Common myeloid progenitor, CD34-positive (primary cell): ENCODE measurements around the gene PAPPA2.
"Not testable (repeated sequence)": the region's sequence is repeated elsewhere in the genome, so short reads cannot be mapped to it uniquely, and the experiment has no call there.

Experiments
- CTCF ChIA-PET: fragments of 350-600 bp; sonication (Branson Sonifier 250); formaldehyde crosslinking; loops from one replicate; lab custom pipeline; 2021; ENCODE audit warnings: antibody characterized with exemption; lab: Charles Lee
- POLR2A ChIA-PET: fragments of 350-600 bp; sonication (Branson Sonifier 250); formaldehyde crosslinking; loops from one replicate; lab custom pipeline; 2021; ENCODE audit warnings: antibody characterized with exemption; lab: Charles Lee
- DNase-seq, 3 donors: peaks; one replicate each; pipeline versions ENCODE4 v3.0.0 to v3.0.0-alpha.2; 2013
- H3K27ac ChIP-seq, 2 experiments: 1 replicate in 1 of 2; 2 replicates in 1 of 2; pipeline ENCODE4 v1.7.0; 2013; ENCODE audit warnings: inconsistent platforms in 2 of 2, low read length in 2 of 2, mild to moderate bottlenecking in 2 of 2, low read depth in 1 of 2, moderate library complexity in 1 of 2; ENCODE audit not compliant: severe bottlenecking in 2 of 2, insufficient read depth in 1 of 2, poor library complexity in 1 of 2
- H3K27me3 ChIP-seq, 5 experiments: replicated peaks in 2 of 5; 1 replicate in 3 of 5; 2 replicates in 2 of 5; pipeline versions ENCODE4 v1.6.1 to v1.7.0; 2013; ENCODE audit warnings: low read length in 4 of 5, mild to moderate bottlenecking in 2 of 5, moderate library complexity in 2 of 5, inconsistent platforms in 1 of 5; ENCODE audit not compliant: insufficient read depth in 5 of 5, control insufficient read depth in 4 of 5
- H3K36me3 ChIP-seq, 4 experiments: 1 replicate in 2 of 4; 2 replicates in 2 of 4; pipeline versions ENCODE4 v1.6.1 to v1.7.0; 2013; ENCODE audit warnings: low read length in 3 of 4, control low read depth in 1 of 4, mild to moderate bottlenecking in 1 of 4; ENCODE audit not compliant: control insufficient read depth in 4 of 4, insufficient read depth in 4 of 4
- H3K4me1 ChIP-seq, 4 experiments: 1 replicate in 3 of 4; 2 replicates in 1 of 4; pipeline versions ENCODE4 v1.6.1 to v1.7.1; 2013; ENCODE audit warnings: low read length in 3 of 4, mild to moderate bottlenecking in 3 of 4, control low read depth in 1 of 4, inconsistent platforms in 1 of 4, moderate library complexity in 1 of 4; ENCODE audit not compliant: control insufficient read depth in 4 of 4, insufficient read depth in 4 of 4; ENCODE audit errors: control extremely low read depth in 1 of 4
- H3K4me3 ChIP-seq, 7 experiments: 1 replicate in 4 of 7; 2 replicates in 3 of 7; pipeline versions ENCODE4 v1.5.1 to v1.7.0; 2013; ENCODE audit warnings: mild to moderate bottlenecking in 7 of 7, low read length in 6 of 7, moderate library complexity in 6 of 7, inconsistent platforms in 2 of 7, low read depth in 2 of 7, control low read depth in 1 of 7; ENCODE audit not compliant: insufficient read depth in 4 of 7, control insufficient read depth in 1 of 7; ENCODE audit errors: extremely low read depth in 1 of 7
- H3K9me3 ChIP-seq, 5 experiments: 1 replicate in 4 of 5; 2 replicates in 1 of 5; pipeline versions ENCODE4 v1.6.1 to v1.7.1; 2013; ENCODE audit warnings: low read length in 4 of 5, mild to moderate bottlenecking in 2 of 5, inconsistent platforms in 1 of 5, low read depth in 1 of 5, moderate library complexity in 1 of 5; ENCODE audit not compliant: control insufficient read depth in 4 of 5, insufficient read depth in 2 of 5; ENCODE audit errors: control extremely low read depth in 1 of 5
- WGBS: methylation state at CpG from one replicate; pipeline ENCODE4 v1.1.5; 2013; ENCODE audit not compliant: insufficient coverage; 5-methylcytosine and 5-hydroxymethylcytosine counted together

Gene PAPPA2

DNA sequence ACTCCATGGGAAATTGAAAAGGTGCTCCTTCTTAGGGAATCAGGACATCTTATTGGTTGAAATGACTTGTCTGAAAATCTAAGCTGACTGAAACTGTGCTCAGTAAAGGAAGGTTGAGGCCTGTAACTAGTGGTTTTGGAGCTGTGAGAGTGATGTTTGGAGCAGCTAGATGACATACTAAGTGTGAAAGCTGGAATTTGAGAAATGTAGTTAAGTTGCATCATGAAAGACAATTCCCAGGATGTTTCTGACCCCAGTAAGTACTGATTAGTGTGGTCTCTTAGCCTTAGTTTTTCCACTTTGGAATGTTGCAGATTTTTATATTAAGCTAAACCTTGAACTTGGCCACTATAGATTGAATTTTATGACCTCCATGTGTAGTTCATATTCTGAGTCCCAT is 154.9 kb downstream of the PAPPA2 start:
- Histone ChIP-seq H3K27me3 (no peaks in the 10 kb centered on the region), H3K36me3 (no peaks in the 10 kb centered on the region), H3K4me1 (no peaks in the 10 kb centered on the region), H3K9me3 (peaks cover 0 to 2% (median 0%) of the 10 kb centered on the region in 5 experiments), H3K27ac (no peak overlapping the region), H3K4me3 (no peak overlapping the region)
- ChIA-PET CTCF (no interaction called here), POLR2A (no interaction called here)
- no peak for DNase-seq

DNA sequence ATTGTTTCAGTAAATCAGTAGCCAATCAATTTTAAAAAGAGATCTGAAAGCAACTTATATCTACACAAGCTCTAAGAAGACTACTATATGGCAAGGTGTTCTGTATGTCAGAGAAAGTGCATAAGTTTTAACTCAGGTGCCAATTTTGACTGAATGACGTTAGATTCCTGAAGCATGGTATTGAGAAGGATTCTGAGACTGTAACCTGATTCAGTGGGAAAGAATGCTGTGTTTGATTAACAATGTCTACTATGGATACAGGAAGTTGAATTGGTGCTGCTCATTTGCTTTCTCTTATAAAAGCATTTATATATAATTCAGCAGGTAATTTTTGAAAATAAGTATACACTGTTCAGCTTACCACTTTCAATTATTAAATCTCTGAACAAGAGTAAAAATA is 156.3 kb downstream of the PAPPA2 start:
- no peaks in the 10 kb centered on the region for H3K27me3 ChIP-seq

DNA sequence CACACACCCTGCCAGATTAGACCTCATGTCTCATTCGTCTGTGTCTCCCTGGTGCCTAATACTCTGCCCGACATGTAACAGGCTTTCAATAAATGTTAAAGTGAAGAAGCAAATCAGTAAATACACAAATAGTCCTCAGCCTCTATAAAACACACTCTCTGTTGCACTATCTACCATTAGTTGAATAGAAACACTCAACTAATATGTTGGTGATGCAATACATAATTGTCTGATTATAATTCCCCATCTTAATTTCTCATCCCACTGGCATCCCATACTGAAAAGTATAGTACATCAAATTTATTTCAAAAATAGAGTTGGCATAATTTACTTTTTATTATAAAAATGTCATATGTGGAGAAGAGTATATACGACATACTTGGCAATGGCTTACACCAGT is 162.4 kb downstream of the PAPPA2 start:
- Histone ChIP-seq H3K27me3 (no peaks in the 10 kb centered on the region), H3K4me1 (no peaks in the 10 kb centered on the region), H3K4me3 (no peak overlapping the region), H3K27ac (no peak overlapping the region), H3K9me3 (peaks cover 0 to 3% (median 0%) of the 10 kb centered on the region in 5 experiments), H3K36me3 (no peaks in the 10 kb centered on the region)
- DNase-seq: no peak
- CTCF ChIA-PET: no interaction called here
- POLR2A ChIA-PET: no interaction called here
- WGBS: 100% methylated on average over 1 of the region's 3 CpGs

More for the DNA sequence above, 156.3 kb downstream of the PAPPA2 start:
- Histone ChIP-seq H3K27ac (no peak overlapping the region), H3K9me3 (peaks cover 0 to 3% (median 0%) of the 10 kb centered on the region in 5 experiments), H3K4me3 (no peak overlapping the region), H3K36me3 (no peaks in the 10 kb centered on the region), H3K4me1 (no peaks in the 10 kb centered on the region)
- WGBS: 100% methylated on average over 1 of the region's 1 CpG
- ChIA-PET CTCF (no interaction called here), POLR2A (interaction anchor here (0.6 kb wide), 1 partner anchor 24 kb away, joined by 5 read pairs; no protein-coding TSS in a partner anchor)
- DNase-seq: no peak

DNA sequence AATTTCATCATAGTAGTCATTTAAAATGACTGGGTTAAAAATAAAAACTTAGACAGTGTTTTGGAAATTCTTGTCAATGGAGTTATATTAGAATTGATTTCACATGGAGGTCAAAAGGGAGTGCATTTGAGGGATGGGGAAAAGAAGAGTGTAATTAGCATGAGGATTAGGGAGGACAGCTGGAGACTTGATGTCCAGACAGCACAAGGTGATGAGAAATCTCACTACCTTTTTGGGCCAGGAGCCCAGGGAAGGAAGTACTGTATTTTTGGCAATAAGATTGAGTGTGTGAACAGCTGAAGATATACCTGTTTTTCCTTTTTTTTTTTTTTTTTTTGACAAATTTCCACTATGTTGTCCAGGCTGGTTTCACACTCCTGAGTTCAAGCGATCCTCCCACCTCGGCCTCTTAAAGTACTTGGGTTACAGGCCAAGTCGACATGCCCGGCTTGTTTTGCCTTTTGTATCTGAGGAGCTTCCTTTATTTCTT is 163.6 kb downstream of the PAPPA2 start:
- H3K9me3 ChIP-seq: peaks cover 0 to 3% (median 0%) of the 10 kb centered on the region in 5 experiments
- H3K4me3 ChIP-seq: no peak overlapping the region
- DNase-seq: no peak
- ChIA-PET POLR2A (no interaction called here), CTCF (no interaction called here)
- no peak overlapping the region for H3K27ac ChIP-seq
- H3K36me3 ChIP-seq: no peaks in the 10 kb centered on the region
- H3K4me1 ChIP-seq: no peaks in the 10 kb centered on the region
- 100% methylated on average over 1 of the region's 4 CpGs for WGBS
- no peaks in the 10 kb centered on the region for H3K27me3 ChIP-seq

DNA sequence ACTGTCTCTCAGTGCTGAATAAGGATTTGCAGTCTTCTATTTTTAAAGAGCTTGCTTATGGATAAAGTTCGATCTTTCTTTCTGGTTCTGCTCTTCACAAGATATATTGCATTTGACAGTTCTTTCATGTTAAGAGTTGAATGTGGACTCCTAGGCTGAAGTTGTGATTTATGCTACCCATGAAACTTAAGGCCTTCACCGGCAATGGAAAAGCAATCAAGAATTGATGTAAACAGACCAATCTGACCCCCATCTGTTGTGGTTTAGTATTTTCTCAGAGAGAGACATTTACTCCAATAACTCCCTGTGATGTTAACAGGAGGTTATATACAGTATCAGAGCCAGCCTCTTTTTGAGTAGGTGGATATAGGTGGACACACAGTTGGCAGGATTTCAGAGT is 165.8 kb downstream of the PAPPA2 start:
- Histone ChIP-seq H3K27me3 (no peaks in the 10 kb centered on the region), H3K4me3 (no peak overlapping the region), H3K36me3 (no peaks in the 10 kb centered on the region), H3K27ac (no peak overlapping the region), H3K9me3 (peaks cover 0 to 3% (median 0%) of the 10 kb centered on the region in 5 experiments), H3K4me1 (no peaks in the 10 kb centered on the region)
- no peak for DNase-seq
- 100% methylated on average over 1 of the region's 2 CpGs for WGBS
- ChIA-PET POLR2A (no interaction called here), CTCF (no interaction called here)

- H3K27me3 ChIP-seq, H3K4me1 ChIP-seq, POLR2A ChIA-PET, H3K9me3 ChIP-seq, H3K4me3 ChIP-seq, CTCF ChIA-PET, H3K36me3 ChIP-seq, H3K27ac ChIP-seq, DNase-seq: not testable (repeated sequence)
Observed at GRCh38 chr1:176634733-176635132, 171.8 kb downstream of the PAPPA2 start.

GRCh38 chr1:176638713-176639526 is 175.9 kb downstream of the PAPPA2 start:
- no peaks in the 10 kb centered on the region for H3K27me3 ChIP-seq
- CTCF ChIA-PET: interaction anchor here (1.3 kb wide), 1 partner anchor 8 kb away, joined by 4 read pairs; no protein-coding TSS in a partner anchor

More at GRCh38 chr1:176638713-176639526, 175.9 kb downstream of the PAPPA2 start:
- DNase-seq: no peak
- H3K9me3 ChIP-seq: no peaks in the 10 kb centered on the region
- no CpG with 5 or more reads among the region's 3 CpGs for WGBS
- H3K27ac ChIP-seq: no peak overlapping the region
- no peaks in the 10 kb centered on the region for H3K36me3 ChIP-seq
- H3K4me1 ChIP-seq: no peaks in the 10 kb centered on the region
- POLR2A ChIA-PET: no interaction called here
- H3K4me3 ChIP-seq: no peak overlapping the region
